ENCODE data around the gene TSFM. TPM values are rescaled to one million over a fixed set of nuclear protein-coding genes. Genes with fewer than 3 reads are reported as not detected.
A peak's percentile ranks its signal among the peaks of the same experiment; 100 is the strongest.

TSFM gene
- total RNA-seq, 1 experiment from 2014 or later = 40.3 TPM

DNA sequence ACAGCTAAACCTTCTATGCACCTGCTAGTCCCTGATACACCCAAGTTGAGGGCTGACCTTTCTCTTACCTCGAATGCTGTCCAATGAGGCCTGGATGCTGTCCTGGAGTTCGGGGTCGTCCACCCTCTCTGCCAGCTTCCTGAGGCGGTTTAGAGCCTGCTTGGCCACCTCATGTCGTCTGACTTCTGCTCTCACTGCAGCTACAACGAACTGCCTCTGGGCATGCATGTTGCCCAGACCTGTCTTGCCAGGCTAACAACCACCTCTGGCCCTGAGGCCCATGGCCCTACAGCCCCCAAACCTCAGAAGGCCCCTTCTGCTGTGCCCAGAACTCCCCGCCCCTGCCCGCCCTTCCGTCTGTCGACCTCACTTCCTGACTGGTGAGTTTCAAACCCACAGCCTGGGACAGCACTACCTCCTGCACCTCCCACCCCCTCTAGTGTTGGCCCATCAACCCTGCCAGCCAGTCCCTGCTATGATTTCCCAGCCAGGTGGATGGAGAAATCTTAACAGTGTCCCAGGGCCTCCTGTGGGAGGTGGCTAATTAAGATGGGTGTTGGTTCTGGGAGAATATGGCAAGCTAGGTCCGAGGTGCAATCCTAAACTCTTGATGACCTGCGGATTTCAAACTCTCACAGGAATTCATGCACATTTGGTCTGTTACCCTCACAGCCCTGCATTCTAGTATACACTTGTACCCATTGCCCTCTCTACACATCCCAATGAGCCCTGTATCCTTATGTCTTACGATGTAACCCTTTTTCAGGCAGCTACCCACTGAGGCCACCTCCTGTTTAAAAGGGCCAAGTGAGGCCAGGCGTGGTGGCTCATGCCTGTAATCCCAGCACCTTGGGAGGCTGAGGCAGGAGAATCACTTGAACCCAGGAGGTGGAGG lies 40.5 kb upstream of the TSFM start:
- CTCF ChIA-PET = interaction anchor here (3.4 kb wide), 1 partner anchor 16 kb away, joined by 10 read pairs; no protein-coding TSS in a partner anchor

DNA sequence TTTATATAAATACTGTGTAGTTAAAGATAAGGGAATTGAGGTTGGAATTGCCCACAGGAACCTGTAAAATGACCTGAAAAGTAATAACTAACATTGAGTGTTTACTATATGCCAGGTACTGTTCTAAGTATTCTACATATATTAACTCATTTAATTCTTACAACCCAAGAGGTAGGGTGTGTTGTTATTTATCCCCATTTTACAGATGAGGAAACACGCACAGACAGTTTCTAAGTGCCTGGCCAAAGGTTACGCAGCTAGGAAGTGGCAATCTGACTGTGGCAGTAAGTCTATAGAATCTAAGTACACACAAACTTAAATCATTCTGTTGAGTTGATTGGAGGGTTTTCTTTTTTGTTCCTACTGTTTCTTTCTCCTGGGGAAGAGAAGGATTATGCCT lies 38.8 kb upstream of the TSFM start:
- in situ Hi-C loops (cut with HindIII; ENCODE audit: low pct_unique_long_range_greater_than_20kb, low sequenced_read_pairs) = no loop called here
- Histone ChIP-seq H3K27ac (ENCODE audit: low read length) (peak overlapping the region; percentile 94; the same call in 1 of the 2 replicates), H3K9me3 (ENCODE audit: control insufficient read depth, insufficient read depth, low read depth, low read length) (no peaks in the 10 kb centered on the region), H3K4me1 (ENCODE audit: control insufficient read depth, insufficient read depth, low read length) (peaks cover 7% of the 10 kb centered on the region), H3K36me3 (ENCODE audit: control insufficient read depth, insufficient read depth, low read length) (peaks cover 13% of the 10 kb centered on the region), H3K4me3 (ENCODE audit: low read depth in 2 of 2, low read length in 2 of 2) (peak overlapping the region; percentile 74 to 98; a peak in 3 of 4 replicates), H3K27me3 (ENCODE audit: control insufficient read depth, insufficient read depth, low read length) (no peaks in the 10 kb centered on the region; the same call in 1 of the 2 replicates)
- TF ChIP-seq SIN3A (IDR thresholded peaks at IDR 0.05; ENCODE audit: borderline replicate concordance, insufficient read depth, low read depth, low read length) = no peak
- no peak for TF ChIP-seq POLR2AphosphoS5 (IDR thresholded peaks at IDR 0.05; ENCODE audit: low read depth, low read length)
- no peak for TF ChIP-seq TCF7L2 (IDR thresholded peaks at IDR 0.05; ENCODE audit: low read depth, low read length)
- intact Hi-C loops (cut with micrococcal nuclease; ENCODE audit: unreplicated experiment) = no loop called here
- ChIA-PET POLR2A (no interaction called here), CTCF (interaction anchor here (0.5 to 1.5 kb wide), 2 partner anchors 18 to 84 kb away, joined by 3 to 5 read pairs; no protein-coding TSS in a partner anchor)
- ATAC-seq (no peak), DNase-seq (ENCODE audit: low read depth, low spot score) (no peak)
- BruUV-seq (replicated peaks) = no TSS peak

More for the DNA sequence above, 40.5 kb upstream of the TSFM start:
- H3K27ac ChIP-seq (ENCODE audit: low read length) = no peak overlapping the region
- H3K36me3 ChIP-seq (ENCODE audit: control insufficient read depth, insufficient read depth, low read length) = peaks cover 6% of the 10 kb centered on the region
- no peak overlapping the region for H3K4me3 ChIP-seq (ENCODE audit: low read depth in 2 of 2, low read length in 2 of 2)
- DNase-seq (ENCODE audit: low read depth, low spot score) (no peak), ATAC-seq (no peak)
- H3K27me3 ChIP-seq (ENCODE audit: control insufficient read depth, insufficient read depth, low read length) = no peaks in the 10 kb centered on the region; the same call in 1 of the 2 replicates
- peaks cover 7% of the 10 kb centered on the region for H3K4me1 ChIP-seq (ENCODE audit: control insufficient read depth, insufficient read depth, low read length)
- TF ChIP-seq SIN3A (IDR thresholded peaks at IDR 0.05; ENCODE audit: borderline replicate concordance, insufficient read depth, low read depth, low read length) (no peak), POLR2AphosphoS5 (IDR thresholded peaks at IDR 0.05; ENCODE audit: low read depth, low read length) (no peak), TCF7L2 (IDR thresholded peaks at IDR 0.05; ENCODE audit: low read depth, low read length) (no peak)
- TF ChIP-seq, protein P1, sequence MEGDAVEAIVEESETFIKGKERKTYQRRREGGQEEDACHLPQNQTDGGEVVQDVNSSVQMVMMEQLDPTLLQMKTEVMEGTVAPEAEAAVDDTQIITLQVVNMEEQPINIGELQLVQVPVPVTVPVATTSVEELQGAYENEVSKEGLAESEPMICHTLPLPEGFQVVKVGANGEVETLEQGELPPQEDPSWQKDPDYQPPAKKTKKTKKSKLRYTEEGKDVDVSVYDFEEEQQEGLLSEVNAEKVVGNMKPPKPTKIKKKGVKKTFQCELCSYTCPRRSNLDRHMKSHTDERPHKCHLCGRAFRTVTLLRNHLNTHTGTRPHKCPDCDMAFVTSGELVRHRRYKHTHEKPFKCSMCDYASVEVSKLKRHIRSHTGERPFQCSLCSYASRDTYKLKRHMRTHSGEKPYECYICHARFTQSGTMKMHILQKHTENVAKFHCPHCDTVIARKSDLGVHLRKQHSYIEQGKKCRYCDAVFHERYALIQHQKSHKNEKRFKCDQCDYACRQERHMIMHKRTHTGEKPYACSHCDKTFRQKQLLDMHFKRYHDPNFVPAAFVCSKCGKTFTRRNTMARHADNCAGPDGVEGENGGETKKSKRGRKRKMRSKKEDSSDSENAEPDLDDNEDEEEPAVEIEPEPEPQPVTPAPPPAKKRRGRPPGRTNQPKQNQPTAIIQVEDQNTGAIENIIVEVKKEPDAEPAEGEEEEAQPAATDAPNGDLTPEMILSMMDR (IDR thresholded peaks at IDR 0.05) = no peak; the same call in 1 of the 2 replicates
- TF ChIP-seq, protein P2, sequence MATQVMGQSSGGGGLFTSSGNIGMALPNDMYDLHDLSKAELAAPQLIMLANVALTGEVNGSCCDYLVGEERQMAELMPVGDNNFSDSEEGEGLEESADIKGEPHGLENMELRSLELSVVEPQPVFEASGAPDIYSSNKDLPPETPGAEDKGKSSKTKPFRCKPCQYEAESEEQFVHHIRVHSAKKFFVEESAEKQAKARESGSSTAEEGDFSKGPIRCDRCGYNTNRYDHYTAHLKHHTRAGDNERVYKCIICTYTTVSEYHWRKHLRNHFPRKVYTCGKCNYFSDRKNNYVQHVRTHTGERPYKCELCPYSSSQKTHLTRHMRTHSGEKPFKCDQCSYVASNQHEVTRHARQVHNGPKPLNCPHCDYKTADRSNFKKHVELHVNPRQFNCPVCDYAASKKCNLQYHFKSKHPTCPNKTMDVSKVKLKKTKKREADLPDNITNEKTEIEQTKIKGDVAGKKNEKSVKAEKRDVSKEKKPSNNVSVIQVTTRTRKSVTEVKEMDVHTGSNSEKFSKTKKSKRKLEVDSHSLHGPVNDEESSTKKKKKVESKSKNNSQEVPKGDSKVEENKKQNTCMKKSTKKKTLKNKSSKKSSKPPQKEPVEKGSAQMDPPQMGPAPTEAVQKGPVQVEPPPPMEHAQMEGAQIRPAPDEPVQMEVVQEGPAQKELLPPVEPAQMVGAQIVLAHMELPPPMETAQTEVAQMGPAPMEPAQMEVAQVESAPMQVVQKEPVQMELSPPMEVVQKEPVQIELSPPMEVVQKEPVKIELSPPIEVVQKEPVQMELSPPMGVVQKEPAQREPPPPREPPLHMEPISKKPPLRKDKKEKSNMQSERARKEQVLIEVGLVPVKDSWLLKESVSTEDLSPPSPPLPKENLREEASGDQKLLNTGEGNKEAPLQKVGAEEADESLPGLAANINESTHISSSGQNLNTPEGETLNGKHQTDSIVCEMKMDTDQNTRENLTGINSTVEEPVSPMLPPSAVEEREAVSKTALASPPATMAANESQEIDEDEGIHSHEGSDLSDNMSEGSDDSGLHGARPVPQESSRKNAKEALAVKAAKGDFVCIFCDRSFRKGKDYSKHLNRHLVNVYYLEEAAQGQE (IDR thresholded peaks at IDR 0.05; ENCODE audit: insufficient read depth in 1 of 2, low read depth in 2 of 2, low read length in 1 of 2) = no peak
- POLR2A ChIA-PET = no interaction called here
- intact Hi-C loops (cut with micrococcal nuclease; ENCODE audit: unreplicated experiment) = no loop called here
- H3K9me3 ChIP-seq (ENCODE audit: control insufficient read depth, insufficient read depth, low read depth, low read length) = no peaks in the 10 kb centered on the region
- in situ Hi-C loops (cut with HindIII; ENCODE audit: low pct_unique_long_range_greater_than_20kb, low sequenced_read_pairs) = no loop called here
- BruUV-seq (replicated peaks) = no TSS peak

Data from Panc1 (cell line).